ENCODE data around the gene PLD3.

The PLD3 gene

DNA sequence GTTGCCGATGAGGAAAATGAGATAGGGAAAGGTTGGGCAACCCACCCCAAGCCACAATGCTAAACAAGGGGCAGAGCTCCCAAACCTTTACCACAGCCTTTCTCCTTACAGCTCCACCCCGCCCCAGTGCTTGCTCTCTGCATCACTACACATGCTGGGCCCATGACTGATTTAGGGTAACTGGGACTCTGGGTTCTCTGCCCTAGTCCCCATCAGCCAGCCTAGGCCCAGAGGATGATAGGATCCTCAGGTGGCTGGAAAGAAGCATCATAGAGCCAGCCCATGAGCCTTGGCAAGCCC is 11.9 kb upstream of the PLD3 start:
- in situ Hi-C loops (cut with MboI; ENCODE audit: low sequenced_read_pairs, unreplicated experiment): no loop called here
- no peak for DNase-seq (ENCODE audit: low spot score)
- TF ChIP-seq, protein P1, sequence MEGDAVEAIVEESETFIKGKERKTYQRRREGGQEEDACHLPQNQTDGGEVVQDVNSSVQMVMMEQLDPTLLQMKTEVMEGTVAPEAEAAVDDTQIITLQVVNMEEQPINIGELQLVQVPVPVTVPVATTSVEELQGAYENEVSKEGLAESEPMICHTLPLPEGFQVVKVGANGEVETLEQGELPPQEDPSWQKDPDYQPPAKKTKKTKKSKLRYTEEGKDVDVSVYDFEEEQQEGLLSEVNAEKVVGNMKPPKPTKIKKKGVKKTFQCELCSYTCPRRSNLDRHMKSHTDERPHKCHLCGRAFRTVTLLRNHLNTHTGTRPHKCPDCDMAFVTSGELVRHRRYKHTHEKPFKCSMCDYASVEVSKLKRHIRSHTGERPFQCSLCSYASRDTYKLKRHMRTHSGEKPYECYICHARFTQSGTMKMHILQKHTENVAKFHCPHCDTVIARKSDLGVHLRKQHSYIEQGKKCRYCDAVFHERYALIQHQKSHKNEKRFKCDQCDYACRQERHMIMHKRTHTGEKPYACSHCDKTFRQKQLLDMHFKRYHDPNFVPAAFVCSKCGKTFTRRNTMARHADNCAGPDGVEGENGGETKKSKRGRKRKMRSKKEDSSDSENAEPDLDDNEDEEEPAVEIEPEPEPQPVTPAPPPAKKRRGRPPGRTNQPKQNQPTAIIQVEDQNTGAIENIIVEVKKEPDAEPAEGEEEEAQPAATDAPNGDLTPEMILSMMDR (IDR thresholded peaks at IDR 0.05; ENCODE audit: borderline replicate concordance, control extremely low read depth, extremely low read depth, insufficient read depth, missing control alignments): no peak

DNA sequence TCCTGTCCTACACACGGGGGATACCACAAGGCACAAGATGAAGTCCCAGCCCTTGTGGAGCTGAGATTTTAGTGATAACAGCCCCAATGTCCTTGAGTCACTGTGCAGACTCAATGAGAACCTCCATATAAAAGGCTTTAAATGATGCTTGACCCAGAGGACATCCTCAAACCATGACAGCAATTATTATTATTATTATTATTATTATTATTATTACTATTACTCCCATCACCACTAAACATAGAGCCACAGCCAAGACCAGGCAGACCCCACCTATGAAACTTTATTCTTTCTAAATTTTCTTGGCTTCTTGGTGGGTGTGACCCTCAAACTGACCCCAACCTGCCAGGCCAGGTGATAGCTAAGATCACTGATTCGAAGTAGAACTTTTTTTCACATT is 11.4 kb upstream of the PLD3 start:
- TF ChIP-seq, protein P1 (IDR thresholded peaks at IDR 0.05; ENCODE audit: borderline replicate concordance, control extremely low read depth, extremely low read depth, insufficient read depth, missing control alignments): no peak
- in situ Hi-C loops (cut with MboI; ENCODE audit: low sequenced_read_pairs, unreplicated experiment): no loop called here
- no peak for DNase-seq (ENCODE audit: low spot score)

DNA sequence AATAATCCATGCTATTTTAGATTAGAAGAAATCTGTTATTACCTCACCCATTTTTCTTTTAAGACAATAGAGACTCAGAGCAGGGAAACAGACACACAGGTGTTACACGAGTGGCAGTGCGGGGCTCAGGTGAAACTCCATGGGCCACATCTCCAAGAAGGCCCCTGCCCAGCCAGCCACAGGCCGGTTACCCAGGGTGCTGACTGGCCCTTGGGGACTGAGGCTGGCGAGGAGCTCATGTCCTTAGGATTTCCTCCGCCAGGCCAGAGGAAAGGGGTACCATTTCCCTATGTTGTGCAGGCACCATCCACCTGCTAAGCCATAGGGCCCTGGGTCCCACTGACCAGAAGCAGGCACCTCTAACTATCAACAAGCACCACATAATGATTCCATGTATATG is 10.9 kb upstream of the PLD3 start:
- in situ Hi-C loops (cut with MboI; ENCODE audit: low sequenced_read_pairs, unreplicated experiment): no loop called here
- no peak for DNase-seq (ENCODE audit: low spot score)
- TF ChIP-seq, protein P1 (IDR thresholded peaks at IDR 0.05; ENCODE audit: borderline replicate concordance, control extremely low read depth, extremely low read depth, insufficient read depth, missing control alignments): no peak

DNA sequence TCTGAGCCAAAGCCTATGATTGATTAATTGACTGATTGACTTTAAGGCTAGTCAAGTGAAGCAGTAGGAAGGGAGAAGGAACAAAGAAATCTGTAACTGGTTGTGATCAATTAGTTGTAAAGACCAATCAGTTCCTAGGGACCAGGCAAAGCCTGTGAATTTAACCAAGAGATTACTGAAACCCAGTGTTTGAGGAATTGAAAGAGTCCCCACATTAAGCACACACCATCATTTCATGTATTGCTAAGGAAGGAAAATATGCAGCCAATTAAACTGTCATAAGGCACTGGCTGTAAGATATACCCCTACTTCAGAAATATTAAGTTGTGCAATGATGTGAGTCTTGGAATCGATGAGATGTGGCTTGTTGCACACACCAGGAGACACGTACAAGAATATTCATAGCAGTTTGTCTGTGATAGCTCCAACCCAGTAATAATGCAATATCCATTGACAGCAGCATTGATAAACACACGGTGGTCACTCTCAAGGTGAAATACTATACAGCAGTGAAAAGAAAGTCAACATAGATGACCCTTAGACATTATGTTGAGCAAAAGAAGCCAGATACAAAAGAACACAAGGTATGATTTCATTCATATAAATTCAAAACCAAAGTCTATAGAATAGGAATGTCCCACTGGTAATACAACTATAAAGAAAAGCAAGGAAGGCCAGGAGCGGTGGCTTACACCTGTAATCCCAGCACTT is 9.3 kb upstream of the PLD3 start:
- in situ Hi-C loops (cut with MboI; ENCODE audit: low sequenced_read_pairs, unreplicated experiment): no loop called here
- no peak for DNase-seq (ENCODE audit: low spot score)
- TF ChIP-seq, protein P1 (IDR thresholded peaks at IDR 0.05; ENCODE audit: borderline replicate concordance, control extremely low read depth, extremely low read depth, insufficient read depth, missing control alignments): no peak

DNA sequence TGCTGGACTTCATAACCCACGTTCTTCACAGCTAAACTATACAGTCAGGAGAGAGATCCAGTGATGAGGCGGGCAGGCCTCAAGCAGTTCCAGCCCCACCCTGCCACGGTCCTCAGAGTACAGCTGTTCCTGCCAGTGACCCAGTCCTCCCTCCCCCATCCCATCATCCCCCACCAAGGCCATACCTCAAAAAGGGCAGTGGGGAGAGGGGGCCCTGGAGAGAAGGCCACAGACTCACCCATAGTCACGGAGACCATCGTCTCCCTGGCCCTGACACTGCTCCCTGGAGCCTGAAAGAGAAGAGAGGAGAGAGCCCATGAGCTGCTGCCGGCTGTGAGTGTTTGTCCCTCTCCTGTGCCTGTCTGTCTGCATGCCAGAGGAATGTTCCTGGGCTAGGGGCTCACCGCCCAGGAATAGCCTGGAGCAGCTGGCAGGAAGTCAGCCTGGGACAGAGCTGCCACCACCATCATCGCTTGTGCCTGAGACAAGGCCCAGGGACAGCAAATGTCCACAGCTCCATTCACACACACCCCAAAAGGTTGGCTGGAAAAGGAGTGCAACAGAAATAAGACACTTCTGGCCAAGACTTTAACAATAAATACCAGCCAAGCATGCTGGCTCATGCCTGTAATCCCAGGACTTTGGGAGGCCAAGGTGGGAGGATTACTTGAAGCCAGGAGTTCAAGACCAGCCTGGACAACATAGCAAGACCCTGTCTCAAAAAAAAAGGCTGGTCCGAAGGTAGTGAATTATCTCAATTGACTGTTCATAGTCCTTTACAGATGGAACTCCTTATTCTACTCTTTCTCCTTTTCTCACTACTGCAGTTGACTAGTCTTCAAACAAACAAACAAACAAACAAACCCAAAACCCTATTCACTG is 6.7 kb upstream of the PLD3 start:
- DNase-seq (ENCODE audit: low spot score): no peak
- in situ Hi-C loops (cut with MboI; ENCODE audit: low sequenced_read_pairs, unreplicated experiment): no loop called here
- TF ChIP-seq, protein P1 (IDR thresholded peaks at IDR 0.05; ENCODE audit: borderline replicate concordance, control extremely low read depth, extremely low read depth, insufficient read depth, missing control alignments): no peak

DNA sequence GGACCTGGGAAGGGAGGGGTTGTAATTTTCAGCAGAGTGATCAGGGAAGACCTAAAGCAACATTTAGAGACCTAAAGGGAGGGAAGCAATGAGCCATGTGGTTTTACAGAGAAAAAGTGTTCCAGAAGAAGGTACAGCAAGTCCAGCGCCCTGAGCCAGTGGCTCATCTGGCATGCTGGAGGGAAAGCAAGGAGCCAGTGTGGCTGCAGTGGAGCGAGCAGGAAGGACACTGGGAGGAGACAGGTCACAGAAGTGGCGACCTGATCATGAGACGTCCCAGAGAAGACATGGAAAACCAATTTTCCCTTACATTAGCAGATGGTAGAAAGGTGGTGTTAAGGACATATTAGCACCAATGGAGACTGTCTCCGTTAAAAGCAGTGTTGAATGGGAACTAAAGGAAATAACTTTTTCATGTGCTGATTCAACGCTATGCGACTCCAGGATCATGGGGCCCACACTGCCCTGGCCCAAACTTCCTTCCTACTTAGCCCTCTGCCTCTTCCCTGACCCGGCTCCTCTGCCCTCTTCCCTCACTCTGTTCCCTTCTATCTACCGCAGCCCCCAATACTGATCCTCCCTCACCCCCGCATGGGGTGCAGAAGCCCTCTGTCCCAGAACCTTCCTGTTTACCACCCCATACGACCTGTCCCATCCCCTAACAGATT is 5.7 kb upstream of the PLD3 start:
- TF ChIP-seq, protein P1 (IDR thresholded peaks at IDR 0.05; ENCODE audit: borderline replicate concordance, control extremely low read depth, extremely low read depth, insufficient read depth, missing control alignments): no peak
- in situ Hi-C loops (cut with MboI; ENCODE audit: low sequenced_read_pairs, unreplicated experiment): no loop called here
- no peak for DNase-seq (ENCODE audit: low spot score)
